ENCODE data around the gene SNX27.

SNX27 gene

DNA sequence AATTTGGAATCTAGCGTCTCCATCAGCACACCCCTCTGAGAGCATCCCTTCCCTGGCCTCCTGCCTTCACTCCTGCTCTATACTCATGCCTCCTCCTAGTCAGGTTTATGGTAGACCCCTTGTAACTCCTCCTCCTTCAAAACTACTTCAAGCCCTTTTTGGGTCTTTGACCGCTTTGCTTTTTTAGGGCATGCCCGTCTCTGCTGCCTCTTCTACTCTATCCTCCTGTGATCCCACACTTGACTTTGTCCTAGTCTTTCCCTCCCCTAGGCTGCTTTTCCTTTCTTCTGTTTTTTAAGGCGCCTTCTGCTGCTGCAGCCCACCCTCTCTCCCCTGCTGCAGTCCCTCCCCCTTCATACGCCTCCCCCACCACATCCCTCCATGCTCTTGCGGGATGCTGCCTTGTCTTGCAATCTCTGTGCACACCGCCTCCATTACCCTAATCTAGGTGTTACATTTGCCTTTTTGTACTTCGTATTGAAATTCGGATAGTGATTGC lies 1.5 kb downstream of the SNX27 start (continued):
- TF ChIP-seq, protein P1, sequence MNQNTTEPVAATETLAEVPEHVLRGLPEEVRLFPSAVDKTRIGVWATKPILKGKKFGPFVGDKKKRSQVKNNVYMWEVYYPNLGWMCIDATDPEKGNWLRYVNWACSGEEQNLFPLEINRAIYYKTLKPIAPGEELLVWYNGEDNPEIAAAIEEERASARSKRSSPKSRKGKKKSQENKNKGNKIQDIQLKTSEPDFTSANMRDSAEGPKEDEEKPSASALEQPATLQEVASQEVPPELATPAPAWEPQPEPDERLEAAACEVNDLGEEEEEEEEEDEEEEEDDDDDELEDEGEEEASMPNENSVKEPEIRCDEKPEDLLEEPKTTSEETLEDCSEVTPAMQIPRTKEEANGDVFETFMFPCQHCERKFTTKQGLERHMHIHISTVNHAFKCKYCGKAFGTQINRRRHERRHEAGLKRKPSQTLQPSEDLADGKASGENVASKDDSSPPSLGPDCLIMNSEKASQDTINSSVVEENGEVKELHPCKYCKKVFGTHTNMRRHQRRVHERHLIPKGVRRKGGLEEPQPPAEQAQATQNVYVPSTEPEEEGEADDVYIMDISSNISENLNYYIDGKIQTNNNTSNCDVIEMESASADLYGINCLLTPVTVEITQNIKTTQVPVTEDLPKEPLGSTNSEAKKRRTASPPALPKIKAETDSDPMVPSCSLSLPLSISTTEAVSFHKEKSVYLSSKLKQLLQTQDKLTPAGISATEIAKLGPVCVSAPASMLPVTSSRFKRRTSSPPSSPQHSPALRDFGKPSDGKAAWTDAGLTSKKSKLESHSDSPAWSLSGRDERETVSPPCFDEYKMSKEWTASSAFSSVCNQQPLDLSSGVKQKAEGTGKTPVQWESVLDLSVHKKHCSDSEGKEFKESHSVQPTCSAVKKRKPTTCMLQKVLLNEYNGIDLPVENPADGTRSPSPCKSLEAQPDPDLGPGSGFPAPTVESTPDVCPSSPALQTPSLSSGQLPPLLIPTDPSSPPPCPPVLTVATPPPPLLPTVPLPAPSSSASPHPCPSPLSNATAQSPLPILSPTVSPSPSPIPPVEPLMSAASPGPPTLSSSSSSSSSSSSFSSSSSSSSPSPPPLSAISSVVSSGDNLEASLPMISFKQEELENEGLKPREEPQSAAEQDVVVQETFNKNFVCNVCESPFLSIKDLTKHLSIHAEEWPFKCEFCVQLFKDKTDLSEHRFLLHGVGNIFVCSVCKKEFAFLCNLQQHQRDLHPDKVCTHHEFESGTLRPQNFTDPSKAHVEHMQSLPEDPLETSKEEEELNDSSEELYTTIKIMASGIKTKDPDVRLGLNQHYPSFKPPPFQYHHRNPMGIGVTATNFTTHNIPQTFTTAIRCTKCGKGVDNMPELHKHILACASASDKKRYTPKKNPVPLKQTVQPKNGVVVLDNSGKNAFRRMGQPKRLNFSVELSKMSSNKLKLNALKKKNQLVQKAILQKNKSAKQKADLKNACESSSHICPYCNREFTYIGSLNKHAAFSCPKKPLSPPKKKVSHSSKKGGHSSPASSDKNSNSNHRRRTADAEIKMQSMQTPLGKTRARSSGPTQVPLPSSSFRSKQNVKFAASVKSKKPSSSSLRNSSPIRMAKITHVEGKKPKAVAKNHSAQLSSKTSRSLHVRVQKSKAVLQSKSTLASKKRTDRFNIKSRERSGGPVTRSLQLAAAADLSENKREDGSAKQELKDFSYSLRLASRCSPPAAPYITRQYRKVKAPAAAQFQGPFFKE (tag by site-specific recombination; IDR thresholded peaks at IDR 0.05; ENCODE audit: borderline replicate concordance) = no peak
- TF ChIP-seq, protein P2, sequence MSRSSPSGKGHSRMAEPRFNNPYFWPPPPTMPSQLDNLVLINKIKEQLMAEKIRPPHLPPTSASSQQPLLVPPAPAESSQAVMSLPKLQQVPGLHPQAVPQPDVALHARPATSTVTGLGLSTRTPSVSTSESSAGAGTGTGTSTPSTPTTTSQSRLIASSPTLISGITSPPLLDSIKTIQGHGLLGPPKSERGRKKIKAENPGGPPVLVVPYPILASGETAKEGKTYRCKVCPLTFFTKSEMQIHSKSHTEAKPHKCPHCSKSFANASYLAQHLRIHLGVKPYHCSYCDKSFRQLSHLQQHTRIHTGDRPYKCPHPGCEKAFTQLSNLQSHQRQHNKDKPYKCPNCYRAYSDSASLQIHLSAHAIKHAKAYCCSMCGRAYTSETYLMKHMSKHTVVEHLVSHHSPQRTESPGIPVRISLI (tag by site-specific recombination; IDR thresholded peaks at IDR 0.05) = no peak
- TF ChIP-seq ZNF776 (tag by site-specific recombination; IDR thresholded peaks at IDR 0.05; ENCODE audit: borderline replicate concordance) = no peak
- TF ChIP-seq SP2 (tag by site-specific recombination; IDR thresholded peaks at IDR 0.05) = peak; percentile 14; the same call in 1 of the 2 replicates
- no peak for TF ChIP-seq ZNF529 (tag by site-specific recombination; IDR thresholded peaks at IDR 0.05; ENCODE audit: insufficient replicate concordance)
- no peak for TF ChIP-seq ZNF26 (tag by site-specific recombination; IDR thresholded peaks at IDR 0.05)
- TF ChIP-seq ZNF843 (tag by site-specific recombination; IDR thresholded peaks at IDR 0.05) = no peak

- Histone ChIP-seq H3K36me3 (ENCODE audit: control insufficient read depth in 2 of 2, insufficient read depth in 1 of 2, low read length in 2 of 2) (peaks cover 0 to 7% of the 10 kb centered on the region in 2 experiments; a peak in 2 of 3 replicates), H3K9me3 (ENCODE audit: control insufficient read depth, insufficient read depth, low read depth, low read length) (no peaks in the 10 kb centered on the region), H3K27ac (ENCODE audit: extremely low read depth, low read depth, low read length) (no peak overlapping the region), H3K4me1 (ENCODE audit: control insufficient read depth, insufficient read depth, low read length) (peaks cover 38% of the 10 kb centered on the region), H3K4me3 (ENCODE audit: low read depth, low read length) (no peak overlapping the region)
- ChIA-PET POLR2A (no interaction called here), CTCF (interaction anchor here (1.3 kb wide), 1 partner anchor 23 kb away, joined by 6 read pairs; no protein-coding TSS in a partner anchor)
- TF ChIP-seq BCL11A (tag by site-specific recombination; IDR thresholded peaks at IDR 0.05; ENCODE audit: low read depth) = no peak
- TF ChIP-seq REST (tag by site-specific recombination; IDR thresholded peaks at IDR 0.05) = peak; percentile 75; the same call in 1 of the 2 replicates
- no peak for TF ChIP-seq ZNF518A (tag by site-specific recombination; conservative IDR thresholded peaks at IDR 0.05; ENCODE audit: low read depth)
- no peak for TF ChIP-seq ZNF645 (tag by site-specific recombination; IDR thresholded peaks at IDR 0.05)
- no peak for TF ChIP-seq GLIS2 (tag by site-specific recombination; IDR thresholded peaks at IDR 0.05)
- TF ChIP-seq KLF17 (tag by site-specific recombination; IDR thresholded peaks at IDR 0.05) = no peak
Observed at GRCh38 chr1:151615711-151616504, 4.1 kb downstream of the SNX27 start.
